GM06990 (cell line): ENCODE results near the gene SPPL2B.

Experiments used
- DNase-seq: peaks from one replicate; pipeline ENCODE4 v3.0.0-alpha.2; 2011; ENCODE audit not compliant: insufficient read length; ENCODE audit errors: extremely low read depth
- H3K27me3 ChIP-seq: replicated peaks from 2 replicates; pipeline ENCODE4 v1.6.0; 2011; ENCODE audit warnings: low read length; ENCODE audit not compliant: control insufficient read depth, insufficient read depth
- H3K36me3 ChIP-seq: 2 replicates; pipeline ENCODE4 v1.5.1; 2011; ENCODE audit warnings: low read length; ENCODE audit not compliant: control insufficient read depth, insufficient read depth
- H3K4me3 ChIP-seq: replicated peaks from 2 replicates; pipeline ENCODE4 v1.5.1; 2011; ENCODE audit warnings: low read depth, mild to moderate bottlenecking, control low read depth, low read length
- CTCF ChIP-seq: IDR thresholded peaks from 2 replicates; pipeline ENCODE4 v1.5.1; 2011; ENCODE audit warnings: low read length, control low read depth, mild to moderate bottlenecking, inconsistent platforms; ENCODE audit not compliant: insufficient read depth, poor library complexity, severe bottlenecking

Gene SPPL2B

GRCh38 chr19:2309734-2310362, 18.6 kb upstream of the SPPL2B start:
- H3K36me3 ChIP-seq: no peaks in the 10 kb centered on the region
- DNase-seq: no peak
- H3K4me3 ChIP-seq: no peak overlapping the region
- no peak for TF ChIP-seq CTCF
- no peaks in the 10 kb centered on the region; the same call in 1 of the 2 replicates for H3K27me3 ChIP-seq

GRCh38 chr19:2311093-2311492, 17.4 kb upstream of the SPPL2B start:
- no peak for TF ChIP-seq CTCF
- DNase-seq: no peak
- H3K36me3 ChIP-seq: no peaks in the 10 kb centered on the region
- H3K27me3 ChIP-seq: no peaks in the 10 kb centered on the region; the same call in 1 of the 2 replicates
- H3K4me3 ChIP-seq: no peak overlapping the region

GRCh38 chr19:2312820-2313501, 15.5 kb upstream of the SPPL2B start:
- DNase-seq: no peak
- no peak overlapping the region for H3K4me3 ChIP-seq
- H3K27me3 ChIP-seq: no peaks in the 10 kb centered on the region; the same call in 1 of the 2 replicates
- TF ChIP-seq CTCF: no peak
- H3K36me3 ChIP-seq: no peaks in the 10 kb centered on the region

- no peaks in the 10 kb centered on the region; the same call in 1 of the 2 replicates for H3K27me3 ChIP-seq
- no peak overlapping the region for H3K4me3 ChIP-seq
- no peaks in the 10 kb centered on the region for H3K36me3 ChIP-seq
- no peak for DNase-seq
- TF ChIP-seq CTCF: no peak
Observed at GRCh38 chr19:2315121-2315817, 13.2 kb upstream of the SPPL2B start.

GRCh38 chr19:2315818-2316353, 12.6 kb upstream of the SPPL2B start:
- Histone ChIP-seq H3K36me3 (no peaks in the 10 kb centered on the region; the same call in 1 of the 2 replicates), H3K27me3 (no peaks in the 10 kb centered on the region), H3K4me3 (no peak overlapping the region)
- no peak for DNase-seq
- peak; percentile 53 for TF ChIP-seq CTCF
